GM18505 (cell line): ENCODE results near the gene APOH.

Source experiments
- ATAC-seq: cut with Tn5 transposase; IDR thresholded peaks from one replicate; pipeline ENCODE4 v1.9.1; 2021; ENCODE audit not compliant: unreplicated experiment
- POLR2A ChIP-seq: IDR thresholded peaks from 4 replicates; pipeline ENCODE4 v1.6.1; 2011; ENCODE audit warnings: borderline replicate concordance; ENCODE audit not compliant: insufficient read depth, insufficient read length; ENCODE audit errors: extremely low read depth

APOH gene

GRCh38 chr17:66221755-66222530, 7.3 kb downstream of the APOH start:
- TF ChIP-seq POLR2A: no peak
- ATAC-seq: no peak

GRCh38 chr17:66221343-66221742, 7.9 kb downstream of the APOH start:
- ATAC-seq: no peak
- no peak for TF ChIP-seq POLR2A

DNA sequence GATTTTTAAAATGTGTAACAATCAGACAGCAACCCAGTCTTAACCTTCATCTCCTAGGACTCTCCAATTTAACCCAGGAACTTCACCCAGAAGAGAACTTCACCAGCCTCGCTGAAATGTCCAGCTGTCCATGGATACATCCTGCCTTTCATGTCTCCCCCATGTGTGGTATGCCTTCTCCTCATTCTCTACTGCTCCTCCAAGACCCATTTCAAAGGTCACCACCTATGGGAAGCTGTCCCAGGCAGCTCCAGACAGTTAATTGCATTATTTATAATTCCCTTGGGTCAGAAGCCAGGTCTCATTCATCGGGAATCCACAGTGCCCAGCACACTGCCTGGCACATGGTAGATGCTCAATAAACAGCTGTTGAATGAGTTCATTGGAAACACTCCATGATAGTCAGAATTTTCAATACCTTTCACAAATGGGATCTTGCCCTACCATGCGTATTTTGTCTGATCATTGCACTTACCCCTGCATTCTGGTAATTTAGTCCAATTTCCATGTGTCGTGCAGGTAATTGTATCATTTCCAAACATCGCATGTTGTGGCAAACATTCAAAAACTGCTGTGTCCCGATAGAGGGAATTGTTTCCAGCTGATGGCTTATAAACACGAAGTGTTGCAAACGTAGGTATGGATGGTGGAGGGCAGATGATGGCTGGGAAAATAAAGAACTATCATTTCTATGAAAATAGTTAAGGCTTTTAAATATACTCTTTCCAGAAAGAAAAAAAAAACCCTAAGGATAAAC, 9.0 kb downstream of the APOH start:
- TF ChIP-seq POLR2A: no peak
- ATAC-seq: no peak

DNA sequence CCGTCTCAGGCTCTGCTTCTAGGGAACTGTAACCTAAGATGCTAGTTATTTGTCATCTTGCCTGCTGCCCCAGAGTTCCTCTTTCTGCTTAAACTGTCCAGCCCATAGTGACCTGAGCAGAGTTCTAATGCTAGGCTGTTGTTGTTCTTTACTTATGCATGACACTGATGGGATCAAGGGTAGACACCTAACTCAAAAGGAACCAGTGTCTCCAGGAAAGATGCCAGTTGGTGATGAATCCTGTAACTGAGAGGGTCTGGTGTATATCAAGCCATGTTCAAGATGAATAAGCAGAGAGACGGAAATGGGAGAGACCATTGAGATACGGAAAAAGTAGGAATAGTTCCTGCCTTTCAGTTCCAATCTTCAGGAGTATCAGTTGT, 13.7 kb downstream of the APOH start:
- ATAC-seq: no peak
- no peak for TF ChIP-seq POLR2A

- no peak for ATAC-seq
- TF ChIP-seq POLR2A: no peak
Measured at GRCh38 chr17:66214884-66215528, 14.2 kb downstream of the APOH start.

GRCh38 chr17:66211047-66211810, 18.0 kb downstream of the APOH start:
- no peak for TF ChIP-seq POLR2A

DNA sequence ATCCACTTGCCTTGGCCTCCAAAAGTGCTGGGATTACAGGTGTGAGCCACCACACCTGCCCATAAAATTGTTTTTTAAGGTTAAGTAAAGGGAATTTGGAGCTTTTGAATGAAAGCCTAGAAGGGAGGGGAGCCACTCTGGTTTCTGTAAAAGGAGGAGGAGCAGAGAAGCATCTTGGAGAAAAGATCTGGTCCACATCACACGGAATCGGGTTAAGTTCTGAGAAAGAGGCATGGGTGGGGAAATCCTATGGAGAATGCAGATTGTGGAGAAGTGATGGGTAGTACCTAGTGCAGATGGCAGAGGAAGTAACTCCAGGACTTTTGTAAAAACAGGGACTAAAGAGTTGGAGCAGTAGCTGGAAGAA, 19.0 kb downstream of the APOH start:
- TF ChIP-seq POLR2A: no peak
- no peak for ATAC-seq

More at GRCh38 chr17:66211047-66211810, 18.0 kb downstream of the APOH start:
- no peak for ATAC-seq

DNA sequence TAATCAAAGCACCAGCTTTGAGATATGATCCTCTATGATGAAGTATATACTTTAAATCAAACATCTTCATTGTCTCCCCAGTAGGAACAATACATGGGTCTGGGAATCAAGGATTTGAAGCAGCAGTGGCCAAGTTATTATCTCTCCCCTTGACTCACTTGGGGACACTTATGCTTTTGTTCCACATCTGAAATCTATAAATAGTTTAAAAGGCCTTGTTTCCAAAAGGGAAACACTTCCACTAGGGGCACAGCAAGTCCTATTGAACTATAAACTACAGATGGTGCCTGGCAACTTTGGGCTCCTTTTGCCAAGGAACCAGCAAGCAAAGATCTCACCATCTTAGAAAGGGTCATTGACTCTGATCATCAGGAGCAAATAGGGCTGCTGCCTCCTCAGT, 21.3 kb downstream of the APOH start:
- no peak for TF ChIP-seq POLR2A
- ATAC-seq: no peak

GRCh38 chr17:66203274-66204015, 25.8 kb downstream of the APOH start:
- TF ChIP-seq POLR2A: no peak
- ATAC-seq: no peak

DNA sequence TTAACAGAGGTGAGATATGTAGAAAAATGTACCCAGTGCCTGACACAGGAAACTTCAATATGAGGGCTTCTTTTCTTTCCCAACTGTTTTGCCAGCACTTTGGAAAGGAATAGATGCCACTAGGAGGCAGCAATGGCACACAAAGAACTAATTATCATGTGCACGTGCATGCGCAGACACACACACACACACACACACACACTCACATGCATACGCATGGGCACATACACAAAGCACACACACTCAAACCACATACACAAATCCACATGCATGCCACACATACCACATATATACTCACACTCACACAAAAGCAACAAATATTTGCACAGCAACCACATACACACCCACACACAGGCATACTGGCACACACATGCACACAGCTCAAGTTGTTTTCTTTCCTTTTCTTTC, 28.5 kb downstream of the APOH start:
- no peak for TF ChIP-seq POLR2A
- ATAC-seq: no peak

GRCh38 chr17:66198242-66198641, 31.0 kb downstream of the APOH start:
- ATAC-seq: no peak
- no peak for TF ChIP-seq POLR2A

- TF ChIP-seq POLR2A: no peak
- no peak for ATAC-seq
Measured at GRCh38 chr17:66192378-66192687, 36.9 kb downstream of the APOH start.
